Fibroblast of lung (primary cell): ENCODE measurements around the gene IFT122. TPM values are rescaled to one million over a fixed set of nuclear protein-coding genes. Genes with fewer than 3 reads are reported as not detected.
"Not testable (repeated sequence)": the region's sequence is repeated elsewhere in the genome, so short reads cannot be mapped to it uniquely, and the experiment has no call there.

Experiments used
- DNase-seq, 2 donors: peaks; one replicate each; pipeline versions ENCODE4 v3.0.0 to v3.0.0-alpha.2; 2010; ENCODE audit warnings: low read depth in 2 of 2
- H2AFZ ChIP-seq: 2 replicates; pipeline ENCODE4 v1.5.1; 2012; ENCODE audit warnings: low read length, control low read depth, inconsistent platforms
- H3K27ac ChIP-seq: 2 replicates; pipeline ENCODE4 v1.5.1; 2011; ENCODE audit warnings: low read length, control low read depth; ENCODE audit not compliant: insufficient read depth
- H3K27me3 ChIP-seq: 2 replicates; pipeline ENCODE4 v1.5.1; 2011; ENCODE audit warnings: mild to moderate bottlenecking, low read length; ENCODE audit not compliant: control insufficient read depth, insufficient read depth
- H3K36me3 ChIP-seq: 2 replicates; pipeline ENCODE4 v1.5.1; 2011; ENCODE audit warnings: low read length; ENCODE audit not compliant: control insufficient read depth, insufficient read depth
- H3K4me1 ChIP-seq: 2 replicates; pipeline ENCODE4 v1.5.1; 2011; ENCODE audit warnings: low read length; ENCODE audit not compliant: control insufficient read depth, insufficient read depth; ENCODE audit errors: extremely low read depth
- H3K4me2 ChIP-seq: 2 replicates; pipeline ENCODE4 v1.5.1; 2011; ENCODE audit warnings: low read length, control low read depth; ENCODE audit not compliant: insufficient read depth; ENCODE audit errors: extremely low read depth
- H3K4me3 ChIP-seq, 4 experiments: fragments of 200-600 bp in 1 of 4; sonication (generic) in 1 of 4; replicated peaks in 1 of 4; 2 replicates each; pipeline ENCODE4 v1.5.1; 2011 to 2016; ENCODE audit warnings: low read length in 4 of 4, low read depth in 3 of 4, mild to moderate bottlenecking in 3 of 4, control low read depth in 2 of 4, inconsistent platforms in 1 of 4, mixed read lengths in 1 of 4; ENCODE audit not compliant: insufficient read depth in 1 of 4; ENCODE audit errors: control extremely low read depth in 1 of 4
- H3K79me2 ChIP-seq: 2 replicates; pipeline ENCODE4 v1.5.1; 2012; ENCODE audit warnings: mild to moderate bottlenecking, low read length, inconsistent platforms; ENCODE audit not compliant: control insufficient read depth, insufficient read depth
- H3K9ac ChIP-seq: 2 replicates; pipeline ENCODE4 v1.5.1; 2011; ENCODE audit warnings: mild to moderate bottlenecking, low read length, control low read depth; ENCODE audit not compliant: insufficient read depth
- H3K9me3 ChIP-seq: 2 replicates; pipeline ENCODE4 v1.5.1; 2012; ENCODE audit warnings: low read depth, low read length; ENCODE audit not compliant: control insufficient read depth, insufficient read depth
- H4K20me1 ChIP-seq: 2 replicates; pipeline ENCODE4 v1.5.1; 2011; ENCODE audit warnings: low read length; ENCODE audit not compliant: control insufficient read depth, insufficient read depth; ENCODE audit errors: extremely low read depth
- EZH2 ChIP-seq: IDR thresholded peaks from 2 replicates; pipeline ENCODE4 v1.5.1; 2012; ENCODE audit warnings: low read length, control low read depth, mild to moderate bottlenecking; ENCODE audit errors: missing control alignments
- polyA plus RNA-seq, 2 donors: library from polyadenylated mRNA; depleted of rRNA in 1 of 2; stranded (reverse) in 1 of 2; unstranded in 1 of 2; fragments of >200 nt; gene quantifications; 2 replicates each; pipeline ENCODE4 v1.2.1, GENCODE V29; 2011 to 2012; ENCODE audit warnings: missing spikeins in 1 of 2
- total RNA-seq: library from RNA; depleted of rRNA; stranded (reverse); fragments of >200 nt; gene quantifications from 2 replicates; pipeline ENCODE4 v1.2.1, GENCODE V29; 2014
- TF ChIP-seq, protein P1 (sequence below), 2 donors: IDR thresholded peaks in 1 of 2; conservative IDR thresholded peaks in 1 of 2; 1 replicate in 1 of 2; 2 replicates in 1 of 2; pipeline ENCODE4 v1.5.1; 2011 to 2012; ENCODE audit warnings: low read length in 2 of 2, control low read depth in 1 of 2, inconsistent platforms in 1 of 2, low read depth in 1 of 2, mild to moderate bottlenecking in 1 of 2

Gene IFT122
- total and polyA plus RNA-seq, 2 donors (not counting 1 experiment from before 2014, with no cell fraction given): 13.2 to 27.2 TPM

DNA sequence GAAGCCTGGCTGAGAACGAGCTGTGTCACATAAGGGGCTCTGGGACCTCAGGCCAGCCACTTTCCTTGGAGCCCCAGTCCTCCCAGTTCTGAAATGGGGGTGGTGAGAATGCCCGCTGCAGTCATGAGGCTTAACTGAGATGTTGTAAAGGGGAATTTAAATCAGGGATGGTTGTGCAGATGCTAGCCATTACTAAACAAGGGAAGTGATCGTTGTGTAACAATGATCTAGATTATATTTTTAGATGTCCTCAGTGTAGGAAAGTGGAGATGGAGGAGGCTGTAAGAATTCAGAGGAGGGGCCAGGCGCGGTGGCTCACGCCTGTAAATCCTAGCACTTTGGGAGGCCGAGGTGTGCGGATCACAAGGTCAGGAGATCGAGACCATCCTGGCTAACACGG, 49.2 kb downstream of the IFT122 start:
- peaks cover 27% of the 10 kb centered on the region for H3K4me1 ChIP-seq
- H3K9me3 ChIP-seq, H2AFZ ChIP-seq, H3K4me3 ChIP-seq, H4K20me1 ChIP-seq, DNase-seq, H3K4me2 ChIP-seq, H3K36me3 ChIP-seq, H3K27ac ChIP-seq, H3K27me3 ChIP-seq, H3K9ac ChIP-seq, H3K79me2 ChIP-seq: not testable (repeated sequence)

DNA sequence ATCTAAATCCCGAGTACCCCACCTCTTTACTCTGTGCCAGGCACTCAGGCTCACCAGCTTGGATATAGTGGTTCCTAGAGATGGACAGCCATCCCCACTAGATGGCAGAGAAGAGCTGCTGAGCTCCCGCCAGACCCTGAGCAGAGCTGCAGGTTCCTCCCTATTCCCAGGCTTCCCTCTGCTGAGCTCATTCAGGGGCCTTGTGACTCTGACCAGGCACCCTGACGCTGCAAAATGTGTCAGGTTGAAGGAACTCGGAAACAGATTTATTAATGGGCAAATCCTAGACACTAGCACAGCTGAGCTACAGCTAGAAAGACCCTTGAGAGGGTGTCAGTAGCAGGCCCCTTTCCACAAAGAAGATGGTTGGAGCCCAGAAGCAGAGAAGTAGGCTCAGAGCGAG, 50.2 kb downstream of the IFT122 start:
- no peaks in the 10 kb centered on the region for H3K79me2 ChIP-seq
- H2AFZ ChIP-seq: peak overlapping the region; percentile 24
- no peak overlapping the region for H3K9ac ChIP-seq
- H3K4me3 ChIP-seq: no peak overlapping the region
- H3K27me3 ChIP-seq: no peaks in the 10 kb centered on the region
- H4K20me1 ChIP-seq: no peaks in the 10 kb centered on the region
- H3K36me3 ChIP-seq: peaks cover 5% of the 10 kb centered on the region
- no peaks in the 10 kb centered on the region for H3K9me3 ChIP-seq
- no peak for TF ChIP-seq EZH2
- TF ChIP-seq, protein P1, sequence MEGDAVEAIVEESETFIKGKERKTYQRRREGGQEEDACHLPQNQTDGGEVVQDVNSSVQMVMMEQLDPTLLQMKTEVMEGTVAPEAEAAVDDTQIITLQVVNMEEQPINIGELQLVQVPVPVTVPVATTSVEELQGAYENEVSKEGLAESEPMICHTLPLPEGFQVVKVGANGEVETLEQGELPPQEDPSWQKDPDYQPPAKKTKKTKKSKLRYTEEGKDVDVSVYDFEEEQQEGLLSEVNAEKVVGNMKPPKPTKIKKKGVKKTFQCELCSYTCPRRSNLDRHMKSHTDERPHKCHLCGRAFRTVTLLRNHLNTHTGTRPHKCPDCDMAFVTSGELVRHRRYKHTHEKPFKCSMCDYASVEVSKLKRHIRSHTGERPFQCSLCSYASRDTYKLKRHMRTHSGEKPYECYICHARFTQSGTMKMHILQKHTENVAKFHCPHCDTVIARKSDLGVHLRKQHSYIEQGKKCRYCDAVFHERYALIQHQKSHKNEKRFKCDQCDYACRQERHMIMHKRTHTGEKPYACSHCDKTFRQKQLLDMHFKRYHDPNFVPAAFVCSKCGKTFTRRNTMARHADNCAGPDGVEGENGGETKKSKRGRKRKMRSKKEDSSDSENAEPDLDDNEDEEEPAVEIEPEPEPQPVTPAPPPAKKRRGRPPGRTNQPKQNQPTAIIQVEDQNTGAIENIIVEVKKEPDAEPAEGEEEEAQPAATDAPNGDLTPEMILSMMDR (conservative IDR thresholded peaks at IDR 0.05 in 1 of 2, IDR thresholded peaks at IDR 0.05 in 1 of 2; ENCODE audit: low read depth in 1 of 2, low read length in 2 of 2): peak; percentile 92 to 94
- peaks cover 26% of the 10 kb centered on the region for H3K4me1 ChIP-seq
- DNase-seq: peak; percentile 92 to 96
- H3K4me2 ChIP-seq: no peak overlapping the region
- peak overlapping the region; percentile 73 for H3K27ac ChIP-seq

DNA sequence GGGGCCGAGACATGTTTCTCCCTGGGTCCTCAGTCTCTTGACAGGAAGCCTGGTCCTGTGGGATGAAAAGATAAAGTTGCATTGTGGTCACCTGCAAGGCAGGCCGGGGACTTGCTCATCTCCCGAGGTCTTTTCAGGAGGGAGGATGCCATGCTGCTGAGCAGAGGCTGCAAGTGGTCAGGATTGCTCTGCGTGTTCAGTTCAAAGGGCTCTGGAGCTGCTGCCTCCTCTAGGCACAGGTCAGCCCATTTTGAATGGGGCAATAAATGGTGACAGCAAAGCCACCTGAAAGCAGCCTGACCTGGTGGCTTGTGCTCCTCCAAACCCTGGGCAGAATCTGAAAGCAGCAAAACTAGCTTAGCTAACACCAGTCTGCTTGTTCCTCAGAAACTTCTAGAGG, 51.1 kb downstream of the IFT122 start:
- not testable (repeated sequence) for H3K9ac ChIP-seq, H3K36me3 ChIP-seq, H3K4me2 ChIP-seq, H2AFZ ChIP-seq, H3K9me3 ChIP-seq, H3K4me3 ChIP-seq, H3K27me3 ChIP-seq, H4K20me1 ChIP-seq, H3K79me2 ChIP-seq, DNase-seq
- H3K4me1 ChIP-seq: peaks cover 24% of the 10 kb centered on the region
- peak overlapping the region; percentile 73 for H3K27ac ChIP-seq

DNA sequence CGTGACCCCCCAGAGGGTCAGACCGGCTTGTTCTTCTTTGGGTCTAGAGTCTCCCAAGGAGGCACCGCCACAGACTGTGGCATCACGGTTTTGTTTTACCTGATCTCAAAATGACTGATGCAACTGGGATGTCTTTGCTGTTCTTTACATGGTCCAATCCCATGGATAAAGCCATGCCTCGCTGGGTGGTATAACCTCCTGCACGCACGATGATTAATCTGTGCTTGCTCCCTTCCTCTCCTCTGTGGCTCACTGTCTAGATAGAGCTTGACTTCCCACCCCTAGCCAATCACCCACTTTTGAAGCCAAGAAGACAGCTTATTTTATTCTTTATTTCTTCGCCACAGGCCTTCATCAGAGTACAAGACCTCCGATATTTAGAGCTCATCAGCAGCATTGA, 51.8 kb downstream of the IFT122 start:
- Histone ChIP-seq H4K20me1 (no peaks in the 10 kb centered on the region), H3K4me2 (no peak overlapping the region), H3K36me3 (peaks cover 6% of the 10 kb centered on the region), H3K27me3 (no peaks in the 10 kb centered on the region), H3K4me1 (peaks cover 23% of the 10 kb centered on the region), H3K9me3 (no peaks in the 10 kb centered on the region), H3K79me2 (no peaks in the 10 kb centered on the region), H2AFZ (no peak overlapping the region), H3K9ac (no peak overlapping the region), H3K4me3 (no peak overlapping the region), H3K27ac (no peak overlapping the region)
- no peak for TF ChIP-seq EZH2
- TF ChIP-seq, protein P1 (conservative IDR thresholded peaks at IDR 0.05 in 1 of 2, IDR thresholded peaks at IDR 0.05 in 1 of 2; ENCODE audit: low read depth in 1 of 2, low read length in 2 of 2): no peak
- DNase-seq: no peak
